ENCODE measurements around the gene GSG1L.

Gene GSG1L

DNA sequence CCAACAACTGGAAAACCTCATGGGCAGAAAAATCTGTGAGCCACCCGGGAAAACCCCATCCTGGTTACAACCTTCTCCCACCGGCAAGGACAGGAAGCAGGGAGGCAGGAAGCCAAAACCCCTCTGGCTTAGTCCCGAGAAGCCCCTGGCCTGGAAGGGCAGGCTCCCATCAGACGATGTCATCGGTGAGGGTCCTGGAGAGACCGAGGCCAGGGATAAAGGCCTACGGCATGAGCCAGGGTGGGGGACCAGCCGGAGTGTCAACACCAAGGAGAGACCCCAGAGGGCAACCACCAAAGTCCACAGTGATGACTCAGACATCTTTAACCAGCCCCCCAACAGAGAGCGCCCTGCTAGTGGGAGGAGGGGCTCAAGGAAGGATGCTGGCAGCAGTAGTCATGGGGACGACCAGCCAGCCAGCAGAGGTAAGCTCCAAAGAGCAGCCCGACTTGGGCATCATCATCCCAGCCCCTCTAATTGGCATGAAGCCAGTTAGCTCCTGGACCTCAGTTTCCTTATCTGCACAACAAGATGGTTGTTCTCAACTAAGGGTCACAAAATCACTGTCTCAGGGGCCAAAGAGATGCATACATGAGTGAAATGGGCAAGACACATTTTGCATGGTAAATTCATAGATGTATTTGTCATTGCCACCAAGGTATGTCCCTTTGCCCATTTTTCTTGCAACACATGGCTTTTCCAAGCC is 322.9 kb downstream of the GSG1L start:
- no peak for TF ChIP-seq CTCF (IDR thresholded peaks at IDR 0.05; ENCODE audit: borderline replicate concordance, insufficient read depth, low read depth, low read length)
- H3K4me3 ChIP-seq (ENCODE audit: low read depth, low read length): no peak overlapping the region

DNA sequence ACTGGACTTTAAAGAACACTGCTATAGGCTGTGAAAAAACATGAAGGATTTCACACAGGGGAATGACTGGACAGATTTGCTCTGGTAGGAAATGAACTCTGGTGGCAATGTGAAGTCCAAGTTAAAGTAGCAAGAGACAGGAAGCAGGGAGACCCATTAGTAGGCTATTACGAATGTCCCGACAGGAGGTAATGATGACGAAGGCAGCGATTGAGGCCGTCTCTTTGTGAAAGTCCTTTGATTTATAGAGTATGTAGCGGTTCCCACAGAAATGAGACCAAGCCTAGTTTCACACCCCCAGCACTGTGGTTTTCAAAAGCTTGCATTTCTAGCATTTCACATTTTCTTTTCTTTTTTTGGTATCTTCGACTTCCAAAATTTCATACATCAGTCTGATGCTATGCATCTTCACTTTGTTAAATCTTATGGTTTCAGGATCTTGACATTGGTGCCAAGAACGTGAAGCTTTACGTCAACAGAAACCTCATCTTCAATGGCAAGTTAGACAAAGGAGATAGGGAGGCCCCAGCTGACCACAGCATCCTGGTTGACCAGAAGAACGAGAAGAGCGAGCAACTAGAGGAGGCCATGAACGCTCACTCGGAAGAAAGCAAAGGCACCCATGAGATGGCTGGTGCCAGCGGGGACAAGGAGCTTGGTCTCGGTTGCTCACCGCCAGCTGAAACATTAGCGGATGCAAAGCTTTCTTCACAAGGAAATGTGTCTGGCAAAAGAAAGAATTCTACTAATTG is 323.7 kb downstream of the GSG1L start:
- no peak for TF ChIP-seq CTCF (IDR thresholded peaks at IDR 0.05; ENCODE audit: borderline replicate concordance, insufficient read depth, low read depth, low read length)
- no peak overlapping the region for H3K4me3 ChIP-seq (ENCODE audit: low read depth, low read length)

GRCh38 chr16:27738596-27738995 is 324.9 kb downstream of the GSG1L start:
- no peak for TF ChIP-seq CTCF (IDR thresholded peaks at IDR 0.05; ENCODE audit: borderline replicate concordance, insufficient read depth, low read depth, low read length)

More at GRCh38 chr16:27738596-27738995, 324.9 kb downstream of the GSG1L start:
- no peak overlapping the region for H3K4me3 ChIP-seq (ENCODE audit: low read depth, low read length)
